Heart left ventricle (tissue), 16 donors: ENCODE measurements around the gene RUNDC3A. TPM values are rescaled to one million over a fixed set of nuclear protein-coding genes. Genes with fewer than 3 reads are reported as not detected.

Experiments
- ATAC-seq, 4 donors: fragments of 200-7000 bp; cut with Tn5 transposase; one replicate each; pipeline ENCODE4 v1.9.1; 2020 to 2022; ENCODE audit warnings: moderate library complexity in 4 of 4, mild to moderate bottlenecking in 3 of 4, moderate number of reproducible peaks in 1 of 4
- DNase-seq, 5 donors: peaks; one replicate each; pipeline ENCODE4 v3.0.0-alpha.2; 2020
- H3K27ac ChIP-seq, 12 donors: fragments of 200-600 bp; sonication (generic) in 4 of 12; one replicate each; pipeline versions ENCODE4 v1.5.0 to v1.8.0; 2016 to 2022; ENCODE audit warnings: mild to moderate bottlenecking in 2 of 12
- H3K27me3 ChIP-seq, 9 donors: fragments of 200-600 bp; sonication (generic) in 2 of 9; one replicate each; pipeline versions ENCODE4 v1.5.1 to v1.8.0; 2016 to 2022; ENCODE audit warnings: mild to moderate bottlenecking in 3 of 9
- H3K36me3 ChIP-seq, 9 donors: fragments of 200-600 bp; sonication (generic) in 2 of 9; one replicate each; pipeline versions ENCODE4 v1.5.0 to v1.8.0; 2018 to 2022; ENCODE audit warnings: mild to moderate bottlenecking in 2 of 9
- H3K4me1 ChIP-seq, 12 donors: fragments of 200-600 bp; sonication (generic) in 4 of 12; one replicate each; pipeline versions ENCODE4 v1.5.0 to v1.8.0; 2016 to 2022; ENCODE audit warnings: mild to moderate bottlenecking in 3 of 12
- H3K4me3 ChIP-seq, 12 donors: fragments of 200-600 bp; sonication (generic) in 4 of 12; one replicate each; pipeline versions ENCODE4 v1.5.0 to v1.8.0; 2017 to 2022; ENCODE audit warnings: mild to moderate bottlenecking in 9 of 12, moderate library complexity in 4 of 12
- H3K9me3 ChIP-seq, 12 donors: fragments of 200-600 bp; sonication (generic) in 4 of 12; one replicate each; pipeline versions ENCODE4 v1.5.0 to v1.8.0; 2016 to 2022; ENCODE audit warnings: mild to moderate bottlenecking in 1 of 12
- POLR2A ChIP-seq, 2 donors: fragments of 450-650 bp; IDR thresholded peaks; one replicate each; pipeline ENCODE4 v1.6.1; 2017; ENCODE audit warnings: antibody characterized with exemption in 2 of 2, mild to moderate bottlenecking in 2 of 2, moderate library complexity in 2 of 2
- WGBS, 4 donors: extraction: QIAGEN DNeasy Blood & Tissue Kit in 2 of 4; methylation state at CpG; one replicate each; pipeline versions ENCODE4 v1.1.5 to v1.1.7; 2013 to 2018; 5-methylcytosine and 5-hydroxymethylcytosine counted together
- intact Hi-C, 10 donors: fragments of 100-400 bp; cut with DNase I; formaldehyde crosslinking; loops; one replicate each; pipeline versions ENCODE4 v1.11.1 to v1.14.2; 2022
- polyA plus RNA-seq, 2 donors: library from polyadenylated mRNA; stranded (reverse); fragments of 200-250 nt; gene quantifications; one replicate each; pipeline ENCODE4 v1.2.3, GENCODE V29; 2013
- total RNA-seq, 9 donors: library from RNA; depleted of rRNA in 2 of 9; stranded (reverse); fragments of >200 nt in 2 of 9; fragmentation: NEBNext Ultra II Directional in 3 of 9; extraction: Animal tissue kit (Norgen Biotek cat#: 25700) in 3 of 9; gene quantifications; one replicate each; pipeline versions ENCODE4 v1.1.0 to v1.2.4, GENCODE V29; 2016 to 2023
- TF ChIP-seq, protein P1 (sequence below), 12 donors: fragments of 200-600 bp; sonication (generic) in 4 of 12; IDR thresholded peaks; one replicate each; pipeline versions ENCODE4 v1.5.0 to v1.8.0; 2018 to 2022; ENCODE audit warnings: antibody characterized with exemption in 12 of 12, mild to moderate bottlenecking in 5 of 12
- donor health status: ischemic (EF 13 %, LVEDD 7.1; RV severe dilation, severe dysfunction).
- donor health status: healthy with polysubstance abuse.
- donor health status: DM: no; HTN: yes; CAD: no.
- donor health status: DM: no; HTN: no; CAD: no.
- donor health status: ischemic (EF 25% LVEDD 6.9; RV normal size, moderate dysfunction).
- donor health status: ischemic (EF 25% LVEDD 5.7; RV mildly dilated, moderate dysfunction).
- donor health status: healthy.
- donor health status: DM: yes; HTN: yes; CAD: no.
- donor health status: ischemic (EF 35%, LVEDD 5.7; RV mildly dilated, moderate dysfunction).
- donor health status: nonischemic (EF 11% LVEDD 7.7; RV severe dilation, severe dysfunction).
- donor health status: DM: yes; HTN: yes; CAD: no.
- donor health status: PGD.
- donor health status: ischemic (EF 29% LVEDD 5.4; RV normal size, mild dysfunction).
- donor health status: nonischemic (EF 23%, LVEDD 6.1; RV moderate dilation, normal function).

RUNDC3A gene
- total and polyA plus RNA-seq, 11 donors, result 0.19 to 1.3 (median 0.51) TPM; not detected in 1

DNA sequence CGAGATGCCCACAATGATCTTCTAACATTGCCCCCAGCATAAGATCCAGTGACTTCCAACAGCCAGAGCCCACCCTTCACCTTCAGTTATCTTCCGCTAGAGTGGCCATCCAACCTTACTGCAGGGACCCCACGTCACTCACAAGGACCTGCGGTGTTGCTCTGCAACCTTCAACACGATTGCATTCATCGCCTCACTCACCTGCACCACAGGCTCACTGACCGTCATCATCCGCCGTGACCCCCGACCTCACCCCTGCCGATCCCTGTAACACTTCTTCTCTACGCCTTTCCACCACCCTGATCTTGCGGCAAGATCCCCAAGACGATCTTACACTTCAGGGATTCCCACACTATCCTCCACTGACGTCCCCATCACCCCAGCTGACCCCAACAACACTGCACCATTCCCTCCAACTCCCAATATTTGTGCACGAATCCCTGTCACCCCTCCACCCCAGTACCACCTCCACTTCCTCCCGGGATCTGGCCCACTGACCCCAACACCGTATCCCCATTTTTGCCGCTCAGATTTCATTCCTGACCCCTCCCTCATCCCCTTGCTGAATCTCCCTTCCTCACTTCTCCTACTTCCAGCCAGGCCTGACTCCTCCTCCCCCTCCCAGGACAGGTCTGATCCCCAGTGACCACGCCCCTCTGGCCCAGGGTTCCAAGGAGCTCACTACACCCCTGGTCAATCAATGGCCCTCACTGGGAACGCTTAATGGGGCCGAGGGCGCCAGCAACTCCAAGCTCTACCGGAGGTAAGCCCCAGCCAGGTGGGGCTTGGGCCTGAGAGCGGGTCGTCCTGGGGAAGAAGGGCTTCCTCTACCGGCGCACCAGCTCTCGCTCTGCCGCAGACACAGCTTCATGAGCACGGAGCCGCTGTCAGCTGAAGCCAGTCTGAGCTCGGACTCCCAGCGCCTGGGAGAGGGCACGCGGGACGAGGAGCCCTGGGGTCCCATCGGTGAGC, 7.6 kb downstream of the RUNDC3A start:
- WGBS, 4 donors, result 5 to 12% (median 9%) methylated on average over 31 to 38 of the region's 38 CpGs
- Histone ChIP-seq H3K4me3 (no peak overlapping the region), H3K4me1 (peaks cover 0 to 12% (median 4%) of the 10 kb centered on the region in 12 donors), H3K27ac (no peak overlapping the region), H3K36me3 (peaks cover 0 to 21% (median 15%) of the 10 kb centered on the region in 9 donors), H3K9me3 (no peaks in the 10 kb centered on the region), H3K27me3 (peaks cover 22 to 54% (median 46%) of the 10 kb centered on the region in 9 donors)
- no peak for TF ChIP-seq POLR2A (IDR thresholded peaks at IDR 0.05)
- ATAC-seq (no peak), DNase-seq (no peak)
- intact Hi-C loops, result no loop called here

DNA sequence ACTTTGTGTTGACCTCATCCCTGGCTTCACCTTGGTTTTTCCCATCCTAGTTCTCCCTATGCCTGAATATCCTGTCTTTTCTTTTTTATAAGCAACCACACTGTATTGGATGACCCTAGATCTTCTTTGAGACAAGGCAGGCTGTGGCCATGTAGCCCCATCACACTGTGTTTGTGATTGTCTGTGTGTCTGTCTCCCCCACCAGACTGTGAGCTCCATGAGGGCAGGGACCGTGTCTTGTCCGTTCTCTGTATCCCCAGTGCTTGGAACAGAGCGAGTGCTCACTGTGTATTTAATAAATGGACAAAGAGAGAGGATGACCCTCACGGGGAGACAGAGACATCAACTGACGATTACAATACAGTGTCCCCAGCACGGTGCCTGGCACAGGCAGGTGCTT, 9.1 kb downstream of the RUNDC3A start:
- intact Hi-C loops, result no loop called here
- peaks cover 0 to 36% (median 30%) of the 10 kb centered on the region in 9 donors for H3K36me3 ChIP-seq
- H3K9me3 ChIP-seq, result no peaks in the 10 kb centered on the region
- no peak overlapping the region for H3K27ac ChIP-seq
- peaks cover 0 to 12% (median 5%) of the 10 kb centered on the region in 12 donors for H3K4me1 ChIP-seq
- 79 to 87% (median 84%) methylated on average over 6 of the region's 6 CpGs for WGBS, 4 donors
- no peak overlapping the region for H3K4me3 ChIP-seq
- DNase-seq (no peak), ATAC-seq (no peak)
- TF ChIP-seq, protein P1, sequence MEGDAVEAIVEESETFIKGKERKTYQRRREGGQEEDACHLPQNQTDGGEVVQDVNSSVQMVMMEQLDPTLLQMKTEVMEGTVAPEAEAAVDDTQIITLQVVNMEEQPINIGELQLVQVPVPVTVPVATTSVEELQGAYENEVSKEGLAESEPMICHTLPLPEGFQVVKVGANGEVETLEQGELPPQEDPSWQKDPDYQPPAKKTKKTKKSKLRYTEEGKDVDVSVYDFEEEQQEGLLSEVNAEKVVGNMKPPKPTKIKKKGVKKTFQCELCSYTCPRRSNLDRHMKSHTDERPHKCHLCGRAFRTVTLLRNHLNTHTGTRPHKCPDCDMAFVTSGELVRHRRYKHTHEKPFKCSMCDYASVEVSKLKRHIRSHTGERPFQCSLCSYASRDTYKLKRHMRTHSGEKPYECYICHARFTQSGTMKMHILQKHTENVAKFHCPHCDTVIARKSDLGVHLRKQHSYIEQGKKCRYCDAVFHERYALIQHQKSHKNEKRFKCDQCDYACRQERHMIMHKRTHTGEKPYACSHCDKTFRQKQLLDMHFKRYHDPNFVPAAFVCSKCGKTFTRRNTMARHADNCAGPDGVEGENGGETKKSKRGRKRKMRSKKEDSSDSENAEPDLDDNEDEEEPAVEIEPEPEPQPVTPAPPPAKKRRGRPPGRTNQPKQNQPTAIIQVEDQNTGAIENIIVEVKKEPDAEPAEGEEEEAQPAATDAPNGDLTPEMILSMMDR (IDR thresholded peaks at IDR 0.05), result no peak
- no peak for TF ChIP-seq POLR2A (IDR thresholded peaks at IDR 0.05)
- H3K27me3 ChIP-seq, result peaks cover 22 to 54% (median 46%) of the 10 kb centered on the region in 9 donors

DNA sequence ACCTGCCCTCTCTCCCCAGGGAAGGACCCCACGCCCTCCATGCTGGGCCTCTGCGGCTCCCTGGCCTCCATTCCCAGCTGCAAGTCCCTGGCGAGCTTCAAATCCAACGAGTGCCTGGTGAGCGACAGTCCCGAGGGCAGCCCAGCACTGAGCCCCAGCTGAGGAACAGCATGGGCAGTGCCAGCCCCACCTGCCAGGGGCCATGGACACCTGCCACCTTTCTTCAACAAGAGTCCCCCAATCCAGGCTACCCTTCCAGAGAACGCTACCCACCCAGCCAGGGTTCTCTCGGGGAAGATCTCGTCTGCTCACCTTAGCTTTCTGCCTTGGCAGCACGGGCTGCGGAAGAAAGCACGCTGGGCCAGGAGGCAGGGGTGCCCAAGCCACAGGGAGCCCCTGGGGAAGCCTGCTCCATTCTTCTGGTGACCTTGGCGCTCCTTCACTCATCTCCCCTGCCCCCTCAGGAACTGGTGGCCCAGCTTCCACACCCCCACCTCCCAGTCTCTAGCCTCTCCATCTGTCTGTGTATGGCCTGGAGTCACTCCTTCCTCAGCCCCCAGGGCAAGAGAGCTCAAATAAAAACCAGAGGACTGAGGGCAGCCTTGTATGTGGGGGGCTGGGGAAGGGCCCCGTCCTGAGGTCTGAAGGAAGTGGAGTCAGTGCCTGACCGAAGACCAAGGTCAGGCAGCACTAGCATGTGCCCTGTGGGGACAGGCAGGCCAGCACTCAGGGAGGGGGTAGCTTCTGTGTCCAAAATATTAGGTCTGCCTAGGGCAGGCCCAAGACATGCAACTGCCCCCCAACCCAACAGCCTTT, 9.9 kb downstream of the RUNDC3A start:
- Histone ChIP-seq H3K9me3 (no peaks in the 10 kb centered on the region), H3K4me3 (no peak overlapping the region), H3K27me3 (peaks cover 20 to 49% (median 40%) of the 10 kb centered on the region in 9 donors), H3K36me3 (peaks cover 0 to 37% (median 31%) of the 10 kb centered on the region in 9 donors), H3K27ac (no peak overlapping the region), H3K4me1 (peaks cover 0 to 19% (median 8%) of the 10 kb centered on the region in 12 donors)
- 74 to 80% (median 78%) methylated on average over 15 of the region's 15 CpGs for WGBS, 4 donors
- ATAC-seq (peak in 2 of 4 donors; percentile 4 to 8), DNase-seq (no peak)
- no peak for TF ChIP-seq POLR2A (IDR thresholded peaks at IDR 0.05)
- TF ChIP-seq, protein P1 (IDR thresholded peaks at IDR 0.05), result no peak
- intact Hi-C loops, result no loop called here

DNA sequence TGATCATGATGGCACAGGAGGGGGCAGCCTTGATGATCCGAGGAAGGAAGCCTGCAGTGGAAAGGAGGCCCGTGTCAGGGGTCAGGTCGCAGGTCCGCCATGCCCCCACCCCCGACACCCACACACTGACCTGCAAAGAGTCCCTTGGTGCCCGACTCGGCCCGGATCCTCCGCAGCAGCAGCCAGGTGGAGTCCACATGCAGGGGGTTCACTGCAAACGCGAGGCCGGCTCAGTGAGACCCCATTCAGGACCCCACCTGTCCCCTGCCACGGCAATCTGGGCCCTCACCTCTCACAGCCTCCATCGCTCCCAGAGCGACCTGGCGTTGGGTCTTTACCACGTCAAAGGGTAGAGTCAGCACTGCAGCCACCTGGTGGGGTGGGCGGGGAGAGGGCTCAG, 11.7 kb downstream of the RUNDC3A start:
- H3K4me3 ChIP-seq, result no peak overlapping the region
- ATAC-seq (no peak), DNase-seq (peak in 1 of 5 donors; percentile 20)
- peaks cover 12 to 32% (median 22%) of the 10 kb centered on the region in 9 donors for H3K27me3 ChIP-seq
- WGBS, 4 donors, result 88 to 100% (median 90%) methylated on average over 5 to 18 of the region's 18 CpGs
- peaks cover 3 to 24% (median 12%) of the 10 kb centered on the region in 12 donors for H3K4me1 ChIP-seq
- TF ChIP-seq POLR2A (IDR thresholded peaks at IDR 0.05), result no peak
- TF ChIP-seq, protein P1 (IDR thresholded peaks at IDR 0.05), result no peak
- H3K9me3 ChIP-seq, result no peaks in the 10 kb centered on the region
- intact Hi-C loops, result no loop called here
- no peak overlapping the region for H3K27ac ChIP-seq
- H3K36me3 ChIP-seq, result peaks cover 0 to 37% (median 31%) of the 10 kb centered on the region in 9 donors
